WTC11 (cell line): Measurements from ENCODE around the gene PTPRT. TPM values are rescaled to one million over a fixed set of nuclear protein-coding genes. Genes with fewer than 3 reads are reported as not detected.

Source experiments
- ATAC-seq: fragments of 200-7000 bp; cut with Tn5 transposase; 2 replicates; pipeline ENCODE4 v1.10.0; 2021; ENCODE audit warnings: mild to moderate bottlenecking, moderate library complexity
- CTCF ChIA-PET: fragments of 300-600 bp; sonication (Branson Sonifier 250); formaldehyde crosslinking; loops from one replicate; lab custom pipeline; 2021; ENCODE audit warnings: antibody characterized with exemption; lab: Charles Lee
- POLR2A ChIA-PET: fragments of 350-600 bp; sonication (Branson Sonifier 250); formaldehyde crosslinking; loops from one replicate; lab custom pipeline; 2021; ENCODE audit warnings: antibody characterized with exemption; lab: Charles Lee
- DNase-seq: peaks from one replicate; pipeline ENCODE4 v3.0.0; 2021; ENCODE audit warnings: low spot score
- H3K27ac Mint-ChIP-seq: 2 replicates; pipeline ENCODE4 v1.8.0; 2021; ENCODE audit warnings: mixed read lengths
- H3K27me3 Mint-ChIP-seq: 2 replicates; pipeline ENCODE4 v1.8.0; 2021; ENCODE audit warnings: low read depth, mild to moderate bottlenecking, moderate library complexity, mixed read lengths
- H3K36me3 Mint-ChIP-seq: 2 replicates; pipeline ENCODE4 v1.8.0; 2021; ENCODE audit warnings: mixed read lengths
- H3K4me1 Mint-ChIP-seq: 2 replicates; pipeline ENCODE4 v1.8.0; 2022; ENCODE audit warnings: mixed read lengths
- H3K4me3 Mint-ChIP-seq: 2 replicates; pipeline ENCODE4 v1.8.0; 2021; ENCODE audit warnings: mild to moderate bottlenecking, moderate library complexity, mixed read lengths
- H3K9me3 Mint-ChIP-seq: 2 replicates; pipeline ENCODE4 v1.8.0; 2021; ENCODE audit warnings: mixed read lengths
- ATF1 ChIP-seq: sonication (generic); formaldehyde crosslinking; IDR thresholded peaks from 2 replicates; pipeline ENCODE4 v1.8.1; 2023; ENCODE audit warnings: mild to moderate bottlenecking, moderate library complexity, missing genetic modification reagents
- CREM ChIP-seq: sonication (generic); formaldehyde crosslinking; IDR thresholded peaks from 2 replicates; pipeline ENCODE4 v1.8.1; 2022; ENCODE audit warnings: mild to moderate bottlenecking, missing genetic modification reagents, moderate library complexity
- EMX1 ChIP-seq: fragments of 250-450 bp; sonication (Bioruptor Pico); IDR thresholded peaks from 2 replicates; pipeline ENCODE4 v1.8.0; 2021; ENCODE audit warnings: mild to moderate bottlenecking
- ETV6 ChIP-seq: sonication (generic); formaldehyde crosslinking; IDR thresholded peaks from 2 replicates; pipeline ENCODE4 v1.8.1; 2022; ENCODE audit warnings: mild to moderate bottlenecking, missing genetic modification reagents
- FOXP1 ChIP-seq: sonication (generic); formaldehyde crosslinking; IDR thresholded peaks from 2 replicates; pipeline ENCODE4 v1.8.0; 2022; ENCODE audit warnings: missing genetic modification reagents, mild to moderate bottlenecking, moderate library complexity, borderline replicate concordance
- JUN ChIP-seq: sonication (generic); formaldehyde crosslinking; IDR thresholded peaks from 2 replicates; pipeline ENCODE4 v1.8.0; 2023; ENCODE audit warnings: mild to moderate bottlenecking, missing genetic modification reagents
- MXD4 ChIP-seq: fragments of 250-450 bp; sonication (Bioruptor Pico); IDR thresholded peaks from 2 replicates; pipeline ENCODE4 v1.8.0; 2021; ENCODE audit warnings: mild to moderate bottlenecking, moderate library complexity, borderline replicate concordance
- NFATC4 ChIP-seq: fragments of 250-450 bp; sonication (Bioruptor Pico); IDR thresholded peaks from 2 replicates; pipeline ENCODE4 v1.9.0; 2021; ENCODE audit warnings: mild to moderate bottlenecking
- NR1H2 ChIP-seq: sonication (generic); formaldehyde crosslinking; IDR thresholded peaks from 2 replicates; pipeline ENCODE4 v1.9.0; 2021; ENCODE audit warnings: mild to moderate bottlenecking, moderate library complexity, missing genetic modification reagents
- RORB ChIP-seq: fragments of 250-450 bp; sonication (Bioruptor Pico); IDR thresholded peaks from 2 replicates; pipeline ENCODE4 v1.9.0; 2021; ENCODE audit warnings: mild to moderate bottlenecking
- SOX15 ChIP-seq: fragments of 250-450 bp; sonication (Bioruptor Pico); IDR thresholded peaks from 2 replicates; pipeline ENCODE4 v1.9.0; 2021; ENCODE audit warnings: mild to moderate bottlenecking
- SP1 ChIP-seq: sonication (generic); formaldehyde crosslinking; conservative IDR thresholded peaks from 2 replicates; pipeline ENCODE4 v1.8.1; 2022; ENCODE audit warnings: missing genetic modification reagents
- TP53 ChIP-seq: sonication (generic); formaldehyde crosslinking; IDR thresholded peaks from 2 replicates; pipeline ENCODE4 v1.8.1; 2023; ENCODE audit warnings: mild to moderate bottlenecking, missing genetic modification reagents
- ZNF396 ChIP-seq: fragments of 250-450 bp; sonication (Bioruptor Pico); IDR thresholded peaks from 2 replicates; pipeline ENCODE4 v1.8.0; 2021; ENCODE audit warnings: mild to moderate bottlenecking, moderate library complexity, borderline replicate concordance
- total RNA-seq: library from RNA; stranded (reverse); gene quantifications from 3 replicates; pipeline ENCODE4 v1.2.3, GENCODE V29; 2021
- TF ChIP-seq, protein P1 (sequence below): sonication (generic); formaldehyde crosslinking; IDR thresholded peaks from 2 replicates; pipeline ENCODE4 v1.8.1; 2022; ENCODE audit warnings: missing genetic modification reagents, borderline replicate concordance
- TF ChIP-seq, protein P2 (sequence below): sonication (generic); formaldehyde crosslinking; IDR thresholded peaks from 2 replicates; pipeline ENCODE4 v1.8.1; 2023; ENCODE audit warnings: mild to moderate bottlenecking, missing genetic modification reagents, borderline replicate concordance
- TF ChIP-seq, protein P3 (sequence below): sonication (generic); formaldehyde crosslinking; IDR thresholded peaks from 2 replicates; pipeline ENCODE4 v1.8.1; 2023; ENCODE audit warnings: mild to moderate bottlenecking, missing genetic modification reagents, moderate library complexity
- TF ChIP-seq, protein P4 (sequence below): fragments of 250-450 bp; sonication (Bioruptor Pico); IDR thresholded peaks from 2 replicates; pipeline ENCODE4 v1.8.0; 2021; ENCODE audit warnings: mild to moderate bottlenecking
- TF ChIP-seq, protein P5 (sequence below): sonication (generic); formaldehyde crosslinking; IDR thresholded peaks from 2 replicates; pipeline ENCODE4 v1.8.1; 2023; ENCODE audit warnings: mild to moderate bottlenecking, missing genetic modification reagents
- TF ChIP-seq, protein P6 (sequence below): sonication (generic); formaldehyde crosslinking; IDR thresholded peaks from 2 replicates; pipeline ENCODE4 v1.8.1; 2022; ENCODE audit warnings: mild to moderate bottlenecking, moderate library complexity, missing genetic modification reagents

PTPRT gene
- total RNA-seq, 1 experiment from 2014 or later = 1.1 TPM

DNA sequence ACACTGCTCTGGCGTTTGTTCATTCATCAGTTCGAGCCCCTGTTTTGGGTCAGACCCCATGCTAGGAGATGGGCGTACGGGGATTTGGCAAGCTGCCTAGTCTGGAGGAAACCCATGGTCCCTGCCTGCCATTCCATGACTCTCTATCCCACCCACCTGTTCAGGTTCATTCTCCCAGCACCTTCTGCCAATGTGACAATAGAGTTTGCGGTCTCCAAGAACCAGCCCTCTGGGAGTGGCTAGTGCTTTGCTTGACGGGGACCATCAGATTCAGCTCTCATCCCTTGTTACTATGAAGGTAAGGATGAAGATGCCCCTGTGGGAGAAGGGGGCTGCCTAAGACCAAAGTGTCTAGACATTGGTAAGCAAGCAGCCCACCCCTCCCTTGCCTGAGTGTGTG is 345.0 kb downstream of the PTPRT start:
- Mint-ChIP-seq H3K9me3 (peaks cover 27% of the 10 kb centered on the region; the same call in 1 of the 2 replicates), H3K27ac (no peak overlapping the region), H3K4me3 (no peak overlapping the region), H3K4me1 (peaks cover 9% of the 10 kb centered on the region), H3K27me3 (no peaks in the 10 kb centered on the region), H3K36me3 (no peaks in the 10 kb centered on the region)
- TF ChIP-seq ZNF396 (CRISPR knock-in tag) = no peak
- TF ChIP-seq ATF1 (CRISPR knock-in tag) = no peak
- TF ChIP-seq RORB (CRISPR knock-in tag) = no peak
- TF ChIP-seq, protein P1, sequence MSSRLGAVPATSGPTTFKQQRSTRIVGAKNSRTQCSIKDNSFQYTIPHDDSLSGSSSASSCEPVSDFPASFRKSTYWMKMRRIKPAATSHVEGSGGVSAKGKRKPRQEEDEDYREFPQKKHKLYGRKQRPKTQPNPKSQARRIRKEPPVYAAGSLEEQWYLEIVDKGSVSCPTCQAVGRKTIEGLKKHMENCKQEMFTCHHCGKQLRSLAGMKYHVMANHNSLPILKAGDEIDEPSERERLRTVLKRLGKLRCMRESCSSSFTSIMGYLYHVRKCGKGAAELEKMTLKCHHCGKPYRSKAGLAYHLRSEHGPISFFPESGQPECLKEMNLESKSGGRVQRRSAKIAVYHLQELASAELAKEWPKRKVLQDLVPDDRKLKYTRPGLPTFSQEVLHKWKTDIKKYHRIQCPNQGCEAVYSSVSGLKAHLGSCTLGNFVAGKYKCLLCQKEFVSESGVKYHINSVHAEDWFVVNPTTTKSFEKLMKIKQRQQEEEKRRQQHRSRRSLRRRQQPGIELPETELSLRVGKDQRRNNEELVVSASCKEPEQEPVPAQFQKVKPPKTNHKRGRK (CRISPR knock-in tag) = no peak
- ChIA-PET CTCF (no interaction called here), POLR2A (no interaction called here)
- DNase-seq = no peak
- ATAC-seq = no peak

DNA sequence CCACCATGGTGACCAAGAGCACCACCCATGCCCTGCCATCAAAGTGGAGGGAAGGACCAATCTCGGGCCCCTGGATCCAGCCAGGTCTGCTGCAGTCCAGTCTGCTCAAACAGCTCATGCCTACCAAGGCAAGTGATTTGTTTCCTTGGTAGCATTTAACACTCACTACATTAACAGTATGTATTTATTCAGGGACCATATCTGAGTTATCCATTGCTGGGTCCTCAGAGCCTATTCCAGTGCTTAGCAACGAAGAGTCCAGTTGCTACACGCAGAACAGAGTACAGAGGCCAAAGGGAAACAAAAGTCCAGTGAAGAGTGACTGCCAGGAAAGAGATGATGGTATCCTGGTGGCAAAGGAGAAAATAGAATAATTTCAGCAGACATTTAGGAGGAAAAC is 352.2 kb downstream of the PTPRT start:
- no peak overlapping the region; the same call in 1 of the 2 replicates for H3K27ac Mint-ChIP-seq
- DNase-seq = no peak
- TF ChIP-seq, protein P2, sequence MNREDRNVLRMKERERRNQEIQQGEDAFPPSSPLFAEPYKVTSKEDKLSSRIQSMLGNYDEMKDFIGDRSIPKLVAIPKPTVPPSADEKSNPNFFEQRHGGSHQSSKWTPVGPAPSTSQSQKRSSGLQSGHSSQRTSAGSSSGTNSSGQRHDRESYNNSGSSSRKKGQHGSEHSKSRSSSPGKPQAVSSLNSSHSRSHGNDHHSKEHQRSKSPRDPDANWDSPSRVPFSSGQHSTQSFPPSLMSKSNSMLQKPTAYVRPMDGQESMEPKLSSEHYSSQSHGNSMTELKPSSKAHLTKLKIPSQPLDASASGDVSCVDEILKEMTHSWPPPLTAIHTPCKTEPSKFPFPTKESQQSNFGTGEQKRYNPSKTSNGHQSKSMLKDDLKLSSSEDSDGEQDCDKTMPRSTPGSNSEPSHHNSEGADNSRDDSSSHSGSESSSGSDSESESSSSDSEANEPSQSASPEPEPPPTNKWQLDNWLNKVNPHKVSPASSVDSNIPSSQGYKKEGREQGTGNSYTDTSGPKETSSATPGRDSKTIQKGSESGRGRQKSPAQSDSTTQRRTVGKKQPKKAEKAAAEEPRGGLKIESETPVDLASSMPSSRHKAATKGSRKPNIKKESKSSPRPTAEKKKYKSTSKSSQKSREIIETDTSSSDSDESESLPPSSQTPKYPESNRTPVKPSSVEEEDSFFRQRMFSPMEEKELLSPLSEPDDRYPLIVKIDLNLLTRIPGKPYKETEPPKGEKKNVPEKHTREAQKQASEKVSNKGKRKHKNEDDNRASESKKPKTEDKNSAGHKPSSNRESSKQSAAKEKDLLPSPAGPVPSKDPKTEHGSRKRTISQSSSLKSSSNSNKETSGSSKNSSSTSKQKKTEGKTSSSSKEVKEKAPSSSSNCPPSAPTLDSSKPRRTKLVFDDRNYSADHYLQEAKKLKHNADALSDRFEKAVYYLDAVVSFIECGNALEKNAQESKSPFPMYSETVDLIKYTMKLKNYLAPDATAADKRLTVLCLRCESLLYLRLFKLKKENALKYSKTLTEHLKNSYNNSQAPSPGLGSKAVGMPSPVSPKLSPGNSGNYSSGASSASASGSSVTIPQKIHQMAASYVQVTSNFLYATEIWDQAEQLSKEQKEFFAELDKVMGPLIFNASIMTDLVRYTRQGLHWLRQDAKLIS (CRISPR knock-in tag) = no peak
- no peak for TF ChIP-seq NR1H2
- TF ChIP-seq ATF1 (CRISPR knock-in tag) = no peak
- no peak for TF ChIP-seq EMX1 (CRISPR knock-in tag)
- no peak for TF ChIP-seq NFATC4 (CRISPR knock-in tag)
- TF ChIP-seq, protein P3, sequence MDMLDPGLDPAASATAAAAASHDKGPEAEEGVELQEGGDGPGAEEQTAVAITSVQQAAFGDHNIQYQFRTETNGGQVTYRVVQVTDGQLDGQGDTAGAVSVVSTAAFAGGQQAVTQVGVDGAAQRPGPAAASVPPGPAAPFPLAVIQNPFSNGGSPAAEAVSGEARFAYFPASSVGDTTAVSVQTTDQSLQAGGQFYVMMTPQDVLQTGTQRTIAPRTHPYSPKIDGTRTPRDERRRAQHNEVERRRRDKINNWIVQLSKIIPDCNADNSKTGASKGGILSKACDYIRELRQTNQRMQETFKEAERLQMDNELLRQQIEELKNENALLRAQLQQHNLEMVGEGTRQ (CRISPR knock-in tag) = no peak
- TF ChIP-seq SOX15 (CRISPR knock-in tag) = no peak
- TF ChIP-seq, protein P4, sequence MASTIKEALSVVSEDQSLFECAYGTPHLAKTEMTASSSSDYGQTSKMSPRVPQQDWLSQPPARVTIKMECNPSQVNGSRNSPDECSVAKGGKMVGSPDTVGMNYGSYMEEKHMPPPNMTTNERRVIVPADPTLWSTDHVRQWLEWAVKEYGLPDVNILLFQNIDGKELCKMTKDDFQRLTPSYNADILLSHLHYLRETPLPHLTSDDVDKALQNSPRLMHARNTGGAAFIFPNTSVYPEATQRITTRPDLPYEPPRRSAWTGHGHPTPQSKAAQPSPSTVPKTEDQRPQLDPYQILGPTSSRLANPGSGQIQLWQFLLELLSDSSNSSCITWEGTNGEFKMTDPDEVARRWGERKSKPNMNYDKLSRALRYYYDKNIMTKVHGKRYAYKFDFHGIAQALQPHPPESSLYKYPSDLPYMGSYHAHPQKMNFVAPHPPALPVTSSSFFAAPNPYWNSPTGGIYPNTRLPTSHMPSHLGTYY (CRISPR knock-in tag) = no peak
- TF ChIP-seq ETV6 (CRISPR knock-in tag) = no peak
- TF ChIP-seq, protein P5, sequence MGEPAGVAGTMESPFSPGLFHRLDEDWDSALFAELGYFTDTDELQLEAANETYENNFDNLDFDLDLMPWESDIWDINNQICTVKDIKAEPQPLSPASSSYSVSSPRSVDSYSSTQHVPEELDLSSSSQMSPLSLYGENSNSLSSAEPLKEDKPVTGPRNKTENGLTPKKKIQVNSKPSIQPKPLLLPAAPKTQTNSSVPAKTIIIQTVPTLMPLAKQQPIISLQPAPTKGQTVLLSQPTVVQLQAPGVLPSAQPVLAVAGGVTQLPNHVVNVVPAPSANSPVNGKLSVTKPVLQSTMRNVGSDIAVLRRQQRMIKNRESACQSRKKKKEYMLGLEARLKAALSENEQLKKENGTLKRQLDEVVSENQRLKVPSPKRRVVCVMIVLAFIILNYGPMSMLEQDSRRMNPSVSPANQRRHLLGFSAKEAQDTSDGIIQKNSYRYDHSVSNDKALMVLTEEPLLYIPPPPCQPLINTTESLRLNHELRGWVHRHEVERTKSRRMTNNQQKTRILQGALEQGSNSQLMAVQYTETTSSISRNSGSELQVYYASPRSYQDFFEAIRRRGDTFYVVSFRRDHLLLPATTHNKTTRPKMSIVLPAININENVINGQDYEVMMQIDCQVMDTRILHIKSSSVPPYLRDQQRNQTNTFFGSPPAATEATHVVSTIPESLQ (CRISPR knock-in tag) = no peak
- TF ChIP-seq FOXP1 (CRISPR knock-in tag) = no peak
- TF ChIP-seq TP53 (CRISPR knock-in tag) = no peak
- no peak for TF ChIP-seq SP1 (CRISPR knock-in tag)
- TF ChIP-seq, protein P6, sequence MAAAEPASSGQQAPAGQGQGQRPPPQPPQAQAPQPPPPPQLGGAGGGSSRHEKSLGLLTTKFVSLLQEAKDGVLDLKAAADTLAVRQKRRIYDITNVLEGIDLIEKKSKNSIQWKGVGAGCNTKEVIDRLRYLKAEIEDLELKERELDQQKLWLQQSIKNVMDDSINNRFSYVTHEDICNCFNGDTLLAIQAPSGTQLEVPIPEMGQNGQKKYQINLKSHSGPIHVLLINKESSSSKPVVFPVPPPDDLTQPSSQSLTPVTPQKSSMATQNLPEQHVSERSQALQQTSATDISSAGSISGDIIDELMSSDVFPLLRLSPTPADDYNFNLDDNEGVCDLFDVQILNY (CRISPR knock-in tag) = no peak
- no peak for TF ChIP-seq CREM (CRISPR knock-in tag)
- no peak for TF ChIP-seq JUN
- TF ChIP-seq MXD4 = no peak
- TF ChIP-seq, all 79 proteins: peak for 0
- CTCF ChIA-PET = no interaction called here
- no peaks in the 10 kb centered on the region for H3K36me3 Mint-ChIP-seq
- POLR2A ChIA-PET = interaction anchor here (0.6 kb wide), 1 partner anchor 398 kb away, joined by 4 read pairs; no protein-coding TSS in a partner anchor
- H3K9me3 Mint-ChIP-seq = peaks cover 6% of the 10 kb centered on the region; the same call in 1 of the 2 replicates
- ATAC-seq = no peak
- peaks cover 32% of the 10 kb centered on the region for H3K4me1 Mint-ChIP-seq
- H3K4me3 Mint-ChIP-seq = no peak overlapping the region
- no peaks in the 10 kb centered on the region for H3K27me3 Mint-ChIP-seq
